NCI-H128 (cell line): ENCODE results near the gene CHD1L.
"Not testable (repeated sequence)": the region's sequence is repeated elsewhere in the genome, so short reads cannot be mapped to it uniquely, and the experiment has no call there.

Experiments
- DNase-seq: peaks from one replicate; lab custom pipeline; 2025; ENCODE audit not compliant: unreplicated experiment; lab: John Stamatoyannopoulos, UW

Gene CHD1L

DNA sequence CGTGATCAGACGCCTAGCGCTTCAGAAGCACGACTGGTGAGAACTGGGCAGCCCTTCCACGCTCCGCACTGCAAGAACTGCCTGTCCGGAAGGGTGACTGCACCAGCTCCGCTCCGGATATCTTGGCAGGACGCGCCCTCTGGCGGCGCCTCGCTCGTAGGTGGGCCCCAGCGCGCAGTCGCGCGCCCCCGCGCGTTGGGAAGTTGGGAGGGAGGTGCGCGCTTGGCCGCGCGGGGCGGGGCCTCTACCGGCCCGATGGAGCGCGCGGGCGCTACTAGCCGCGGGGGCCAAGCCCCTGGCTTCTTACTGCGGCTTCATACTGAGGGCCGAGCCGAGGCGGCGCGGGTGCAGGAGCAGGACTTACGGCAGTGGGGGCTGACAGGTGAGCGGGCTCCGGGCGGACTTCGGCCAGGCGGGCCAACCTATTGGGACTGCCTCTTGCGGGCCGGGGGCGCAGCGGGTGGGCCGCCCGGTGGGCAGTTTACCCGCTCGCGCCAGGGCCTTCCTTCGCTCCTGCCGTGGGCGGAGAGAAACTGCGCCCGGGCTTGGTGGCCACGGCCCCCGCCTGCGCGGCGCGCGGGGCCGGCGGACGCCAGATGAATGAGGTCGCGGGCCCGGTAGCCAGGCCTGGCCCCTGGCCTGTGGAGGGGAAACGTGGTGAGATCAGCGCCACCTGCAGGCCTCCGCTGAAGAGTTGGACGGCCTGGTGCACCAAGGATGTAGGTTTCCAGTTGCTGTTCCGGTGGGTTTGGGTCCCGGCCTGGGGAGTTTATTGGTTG lies at the start of gene CHD1L:
CHD1L (plus strand) TSS at position 236 of the 779 bp plus-strand sequence; CDS start at position 256, 20 bp downstream.
- DNase-seq, result peak; percentile 90

GRCh38 chr1:147197324-147197723 lies 45.2 kb upstream of the CHD1L start:
- DNase-seq, result not testable (repeated sequence)

DNA sequence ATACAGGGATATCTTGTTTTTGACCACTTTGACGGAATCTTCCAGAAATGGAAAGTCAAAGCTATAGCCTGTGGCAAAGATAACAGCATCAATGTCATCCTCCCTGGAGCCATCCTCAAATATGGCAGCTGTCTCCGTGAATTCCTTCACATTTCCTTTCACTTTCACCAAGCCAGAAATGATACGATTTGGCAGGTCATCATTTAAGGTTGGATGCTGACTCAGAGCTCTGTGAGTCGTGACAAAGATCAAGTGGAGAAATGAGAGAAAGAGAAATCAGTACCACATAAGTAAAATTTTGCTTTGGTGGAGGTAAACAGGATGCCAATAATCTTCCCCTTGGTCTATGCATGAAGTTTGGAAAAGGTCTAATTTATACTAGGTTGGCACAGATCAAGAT lies 41.2 kb upstream of the CHD1L start:
- DNase-seq, result no peak

- DNase-seq, result no peak
Measured at GRCh38 chr1:147201786-147202185, 40.7 kb upstream of the CHD1L start.

DNA sequence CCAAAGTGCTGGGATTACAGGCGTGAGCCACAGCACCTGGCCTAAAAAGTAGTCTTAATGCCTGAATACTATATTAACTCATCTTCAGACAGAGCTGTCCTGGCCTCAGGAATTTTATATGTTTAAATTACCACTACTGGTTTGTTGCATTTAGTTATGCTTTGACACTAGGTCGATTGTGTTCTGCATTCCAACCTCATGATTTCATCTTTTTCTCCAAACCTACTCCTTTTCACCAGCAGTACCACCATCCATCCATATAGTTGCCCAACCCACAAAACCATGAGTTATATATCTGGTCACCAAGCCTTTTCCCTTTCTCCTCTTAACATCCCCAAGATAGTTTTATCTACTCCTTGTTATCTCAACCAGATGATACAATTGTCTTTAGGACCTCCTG lies 39.9 kb upstream of the CHD1L start:
- no peak for DNase-seq

- no peak for DNase-seq
Measured at GRCh38 chr1:147204080-147204479, 38.4 kb upstream of the CHD1L start.

GRCh38 chr1:147207192-147207591 lies 35.3 kb upstream of the CHD1L start:
- no peak for DNase-seq

DNA sequence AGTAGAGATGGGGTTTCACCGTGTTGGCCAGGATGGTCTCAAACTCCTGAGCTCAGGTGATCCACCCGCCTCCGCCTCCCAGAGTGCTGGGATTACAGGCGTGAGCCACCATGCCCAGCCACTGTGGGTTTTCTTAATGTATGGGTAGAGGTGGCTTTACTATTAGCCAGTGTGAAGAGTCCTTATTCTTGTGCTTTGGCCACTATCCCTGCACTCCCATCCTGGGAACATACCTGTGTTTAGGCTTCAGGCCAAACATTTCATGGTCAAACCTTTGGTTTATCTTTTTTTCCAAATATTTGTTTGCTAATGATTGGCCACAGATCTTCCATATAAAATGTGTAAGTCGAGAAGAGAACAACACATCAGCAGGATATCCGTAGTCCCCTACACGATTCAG lies 33.9 kb upstream of the CHD1L start:
- DNase-seq, result no peak

GRCh38 chr1:147209825-147210821 lies 32.4 kb upstream of the CHD1L start:
- DNase-seq, result no peak

DNA sequence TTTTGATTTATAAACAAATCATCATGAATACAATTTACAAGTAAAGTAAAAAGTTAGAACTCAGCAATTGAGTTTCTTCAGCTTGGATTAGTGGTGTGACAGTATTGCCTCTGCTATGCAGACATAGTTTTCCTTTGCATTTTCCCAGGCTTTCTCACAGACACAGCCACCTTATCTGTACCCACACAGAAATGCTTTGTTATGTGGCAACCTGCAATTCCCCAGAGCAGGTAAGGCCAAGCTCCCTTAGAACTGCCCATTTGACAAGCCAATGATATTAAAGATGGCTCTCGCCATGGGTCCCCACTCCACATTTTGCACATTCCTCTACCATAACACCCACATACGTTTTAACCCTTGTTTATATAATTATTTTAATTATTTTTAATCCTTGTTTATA lies 31.5 kb upstream of the CHD1L start:
- DNase-seq, result no peak

DNA sequence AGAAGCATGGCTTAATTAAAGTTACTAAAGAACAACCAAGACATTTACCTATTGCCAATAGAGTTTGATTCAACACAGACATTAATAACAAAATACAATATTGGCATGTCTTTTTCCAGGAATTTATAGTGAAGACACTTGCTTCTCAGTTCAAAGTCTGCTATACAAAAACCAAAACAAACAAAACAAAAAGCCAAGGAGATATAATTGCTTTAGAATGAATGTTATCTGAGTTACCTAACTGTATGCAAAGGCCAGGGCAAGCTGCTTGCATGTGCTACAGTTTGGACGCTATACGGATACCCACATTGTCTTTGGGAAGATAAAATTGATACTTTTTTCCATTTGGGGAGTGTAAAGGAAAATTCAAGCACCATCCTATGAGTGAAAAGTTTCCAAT lies 30.9 kb upstream of the CHD1L start:
- no peak for DNase-seq

DNA sequence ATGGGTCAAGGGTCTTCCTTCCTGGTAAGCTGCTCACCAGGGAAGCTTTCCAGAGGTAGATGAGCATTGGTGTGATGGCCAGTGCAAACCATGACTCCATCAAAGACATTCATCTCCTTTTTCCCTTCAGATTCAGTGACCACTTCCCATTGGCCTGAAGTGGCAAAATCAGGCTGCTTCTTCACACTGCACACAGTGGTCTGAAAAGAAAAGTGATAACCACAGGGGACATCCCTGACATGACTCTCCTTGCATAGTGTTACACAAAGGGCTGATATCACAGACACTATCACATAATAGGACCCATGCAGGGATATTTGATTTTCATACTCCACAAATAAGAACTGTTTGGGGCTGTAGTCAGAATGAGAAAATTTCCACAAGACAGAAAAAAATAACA lies 29.2 kb upstream of the CHD1L start:
- DNase-seq, result no peak

DNA sequence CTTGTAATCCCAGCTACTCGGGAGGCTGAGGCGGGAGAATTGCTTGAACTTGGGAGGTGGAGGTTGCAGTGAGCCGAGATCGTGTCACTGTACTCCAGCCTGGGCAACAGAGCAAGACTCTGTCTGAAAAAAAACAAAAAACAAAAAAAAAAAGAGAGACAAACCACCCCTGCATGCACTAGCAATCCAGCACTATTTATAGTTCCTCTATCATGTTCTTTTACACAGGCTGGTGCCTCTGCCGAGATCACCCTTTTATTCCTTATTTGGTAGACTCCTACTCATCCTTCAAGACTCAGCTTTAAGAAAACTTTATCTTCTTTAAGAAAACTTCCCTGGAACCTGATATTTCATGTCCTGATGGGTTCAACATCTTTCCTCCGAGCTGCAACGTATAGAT lies 28.2 kb upstream of the CHD1L start:
- no peak for DNase-seq

GRCh38 chr1:147214842-147215539 lies 27.5 kb upstream of the CHD1L start:
- DNase-seq, result no peak

GRCh38 chr1:147215540-147215916 lies 27.0 kb upstream of the CHD1L start:
- no peak for DNase-seq

DNA sequence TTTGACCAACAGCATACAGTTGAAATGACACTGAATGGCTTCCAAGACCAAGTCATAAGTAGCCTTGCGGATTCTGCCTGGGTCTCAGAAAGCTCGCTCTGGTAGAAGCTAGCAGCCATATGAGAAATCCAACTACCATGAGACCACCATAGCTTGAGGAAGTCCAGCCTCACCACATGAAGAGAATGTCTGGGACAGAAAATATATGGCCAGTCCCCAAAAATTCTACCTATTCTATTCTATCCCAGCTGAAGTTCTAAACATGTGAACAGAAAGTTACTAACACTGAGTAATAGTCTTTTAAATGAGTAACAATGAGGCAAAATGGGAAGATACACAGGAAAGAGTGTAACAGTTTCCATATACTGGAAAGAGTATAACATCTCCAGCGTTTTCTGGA lies 26.4 kb upstream of the CHD1L start:
- no peak for DNase-seq

GRCh38 chr1:147217141-147217540 lies 25.3 kb upstream of the CHD1L start:
- DNase-seq, result no peak

DNA sequence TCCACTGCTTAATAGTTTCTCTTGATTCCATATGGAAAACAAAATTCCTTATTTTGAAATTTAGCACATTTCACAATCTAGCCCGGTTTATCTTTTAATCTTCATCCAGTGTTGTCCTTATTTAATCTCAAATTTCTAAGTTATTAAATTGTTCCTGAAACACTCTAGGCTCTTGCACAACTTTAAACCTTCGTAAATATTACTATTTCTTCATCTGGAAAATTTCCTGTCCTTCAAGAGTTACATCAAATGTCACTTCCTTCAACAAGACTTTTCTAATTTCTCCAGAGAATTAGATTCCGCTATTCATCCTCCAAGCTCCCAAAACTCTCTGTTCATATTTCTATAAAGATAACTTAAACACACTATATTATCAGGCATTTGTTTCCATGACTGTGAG lies 23.9 kb upstream of the CHD1L start:
- DNase-seq, result no peak

- DNase-seq, result no peak
Measured at GRCh38 chr1:147223740-147224615, 18.5 kb upstream of the CHD1L start.

DNA sequence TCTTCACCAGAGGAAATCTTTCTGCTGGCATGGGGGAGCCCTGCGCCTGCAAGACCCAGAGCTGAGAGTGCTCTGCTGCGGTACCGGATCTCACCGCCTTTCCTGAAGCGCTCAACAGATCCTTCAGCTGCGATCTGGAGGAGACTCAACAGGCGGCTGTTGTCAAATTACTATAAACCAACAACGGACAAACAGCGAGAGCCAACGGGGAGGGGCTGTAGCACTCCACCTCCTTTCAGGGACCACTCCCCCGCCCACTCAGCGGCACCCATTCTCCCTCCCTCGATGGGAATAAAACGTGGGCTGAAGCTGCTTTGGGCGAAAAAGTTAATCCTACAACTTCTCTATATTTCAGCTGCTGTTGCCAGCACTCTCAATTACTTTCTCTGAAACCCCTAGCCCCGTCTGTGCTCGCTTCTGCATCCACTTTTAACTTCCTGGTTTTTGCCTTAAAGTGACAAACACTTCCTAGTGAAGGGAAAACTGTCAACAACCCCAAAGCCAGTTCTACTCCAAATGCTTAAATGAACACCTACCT lies 17.2 kb upstream of the CHD1L start, which contains the start of gene FMO5:
FMO5 (minus strand) TSS at position 147 of the 538 bp plus-strand sequence. CDS start 310 bp downstream, outside the sequence.
- no peak for DNase-seq
